HG03439 (cell line): ENCODE measurements around the gene EMC8.
"Not testable (repeated sequence)": the region's sequence is repeated elsewhere in the genome, so short reads cannot be mapped to it uniquely, and the experiment has no call there.

Experiments used
- ATAC-seq: cut with Tn5 transposase; IDR thresholded peaks from one replicate; pipeline ENCODE4 v1.9.1; 2021; ENCODE audit warnings: mild to moderate bottlenecking, moderate library complexity; ENCODE audit not compliant: unreplicated experiment

The EMC8 gene

GRCh38 chr16:85816159-85816558 lies 16.8 kb upstream of the EMC8 start:
- ATAC-seq = no peak

GRCh38 chr16:85812811-85813700 lies 13.7 kb upstream of the EMC8 start:
- no peak for ATAC-seq

DNA sequence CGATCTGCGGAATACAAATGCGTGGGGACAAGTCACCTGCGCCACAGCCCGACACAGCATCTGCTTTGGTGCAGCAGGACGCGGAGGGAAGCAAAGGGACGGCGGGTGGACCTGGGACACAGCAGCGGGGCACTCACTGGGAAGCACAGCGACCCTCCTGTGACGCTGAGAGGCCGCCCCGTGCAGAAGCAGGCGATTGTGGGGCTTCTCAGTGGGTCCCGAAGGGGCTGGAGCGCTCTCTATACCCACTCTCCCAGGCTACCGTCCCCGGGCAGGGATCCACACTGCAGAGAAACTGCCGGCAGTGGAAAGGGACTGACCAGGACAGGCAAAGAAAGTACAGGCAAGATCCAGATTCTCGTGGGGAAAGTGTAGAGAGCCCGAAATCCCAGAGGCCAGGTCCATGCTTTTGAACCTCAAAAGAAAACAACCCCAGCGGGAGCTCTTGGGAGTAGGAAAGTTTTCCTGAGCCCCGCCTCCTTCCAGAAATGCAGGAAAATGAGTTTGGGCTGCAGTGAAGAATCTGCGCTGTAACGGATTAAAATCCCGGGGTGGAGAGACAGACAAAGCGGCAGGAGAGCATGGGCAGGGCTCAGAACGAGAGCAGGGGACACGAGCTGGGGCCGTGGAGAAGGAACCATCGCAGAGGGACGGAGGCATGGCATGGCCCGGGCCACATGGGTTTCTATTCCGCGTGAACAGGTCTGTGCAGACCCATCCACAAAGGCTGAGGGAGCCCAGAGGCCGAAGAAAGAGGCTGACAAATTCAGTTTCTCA lies 12.9 kb upstream of the EMC8 start:
- no peak for ATAC-seq

- no peak for ATAC-seq
Observed at GRCh38 chr16:85810742-85811115, 11.4 kb upstream of the EMC8 start.

- ATAC-seq = no peak
Observed at GRCh38 chr16:85810097-85810741, 10.9 kb upstream of the EMC8 start.

DNA sequence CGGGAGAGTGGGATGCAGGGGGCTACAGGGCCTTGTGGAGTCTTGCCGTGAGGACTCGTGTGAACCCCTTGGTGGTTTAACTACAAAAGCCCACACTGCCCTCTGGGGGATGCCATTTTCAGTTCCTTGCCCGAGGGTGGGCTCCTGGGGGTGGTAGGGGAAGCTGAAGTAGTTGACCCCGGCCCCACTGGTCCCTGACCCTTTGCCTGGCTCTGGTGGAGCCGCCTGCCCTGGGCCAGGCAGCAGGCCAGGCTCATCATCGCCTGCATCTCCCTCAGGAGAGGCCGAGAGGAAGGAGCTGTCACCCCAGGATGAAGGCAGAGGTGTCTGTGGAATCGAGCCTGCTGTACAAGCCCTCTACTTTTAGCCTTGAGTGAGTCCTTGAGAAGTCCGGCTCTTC lies 10.3 kb upstream of the EMC8 start:
- no peak for ATAC-seq

GRCh38 chr16:85808926-85809325 lies 9.6 kb upstream of the EMC8 start:
- no peak for ATAC-seq

DNA sequence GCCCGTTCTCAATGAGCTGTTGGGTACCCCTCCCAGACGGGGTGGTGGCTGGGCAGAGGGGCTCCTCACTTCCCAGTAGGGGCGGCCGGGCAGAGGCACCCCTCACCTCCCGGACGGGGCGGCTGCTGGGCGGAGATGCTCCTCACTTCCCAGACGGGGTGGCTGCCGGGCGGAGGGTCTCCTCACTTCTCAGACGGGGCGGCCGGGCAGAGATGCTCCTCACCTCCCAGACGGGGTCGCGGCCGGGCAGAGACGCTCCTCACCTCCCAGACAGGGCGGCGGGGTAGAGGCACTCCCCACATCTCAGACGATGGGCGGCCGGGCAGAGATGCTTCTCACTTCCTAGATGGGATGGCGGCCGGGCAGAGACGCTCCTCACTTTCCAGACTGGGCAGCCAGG lies 8.8 kb upstream of the EMC8 start:
- not testable (repeated sequence) for ATAC-seq

- ATAC-seq = not testable (repeated sequence)
Observed at GRCh38 chr16:85807340-85807739, 8.0 kb upstream of the EMC8 start.

- no peak for ATAC-seq
Observed at GRCh38 chr16:85806539-85806938, 7.2 kb upstream of the EMC8 start.

DNA sequence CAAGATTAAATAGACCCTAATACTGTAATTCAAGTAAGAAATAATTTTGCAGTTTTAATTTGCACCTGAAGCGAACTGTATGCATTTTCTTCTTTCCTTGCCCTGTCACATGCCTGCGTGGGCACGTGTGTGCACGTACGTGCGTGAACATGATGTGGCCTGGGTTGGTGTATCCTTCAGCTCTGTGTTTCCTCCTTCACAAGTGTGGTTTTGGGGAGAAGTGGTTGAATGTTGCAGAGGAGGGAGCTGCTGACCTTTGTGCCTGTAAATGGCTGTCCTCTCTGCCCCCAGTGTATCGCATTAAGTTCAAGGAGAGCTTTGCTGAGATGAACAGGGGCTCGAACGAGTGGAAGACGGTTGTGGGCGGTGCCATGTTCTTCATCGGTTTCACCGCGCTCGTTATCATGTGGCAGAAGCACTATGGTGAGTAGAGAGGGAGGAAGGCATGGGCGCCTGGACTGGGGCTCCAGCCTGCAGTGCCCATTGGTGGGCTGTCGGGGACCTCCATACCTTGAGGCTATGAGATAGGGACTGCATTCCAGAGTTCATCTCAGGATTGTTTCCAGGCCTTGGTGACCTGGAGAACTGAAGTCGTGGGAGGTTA lies 6.2 kb upstream of the EMC8 start:
- no peak for ATAC-seq

DNA sequence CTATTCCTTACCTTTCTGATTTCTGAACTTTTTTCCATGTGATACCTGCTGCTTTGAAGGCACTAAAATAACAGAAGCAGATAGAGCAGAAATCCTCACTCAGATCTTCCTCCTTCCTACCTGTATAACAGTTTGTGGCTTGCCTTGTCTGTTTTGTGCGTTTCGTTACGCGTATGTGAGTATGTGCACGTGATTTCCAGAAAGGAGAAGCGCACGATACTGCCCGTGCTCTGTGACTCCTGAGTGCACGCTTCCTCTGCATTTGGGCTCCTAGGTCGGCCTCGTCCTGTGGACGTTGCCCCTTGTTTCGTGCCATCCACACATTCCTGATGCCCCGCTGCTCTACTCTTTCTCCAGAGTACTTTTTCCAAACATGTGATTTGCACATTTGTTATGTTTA lies 4.2 kb upstream of the EMC8 start:
- ATAC-seq = no peak

DNA sequence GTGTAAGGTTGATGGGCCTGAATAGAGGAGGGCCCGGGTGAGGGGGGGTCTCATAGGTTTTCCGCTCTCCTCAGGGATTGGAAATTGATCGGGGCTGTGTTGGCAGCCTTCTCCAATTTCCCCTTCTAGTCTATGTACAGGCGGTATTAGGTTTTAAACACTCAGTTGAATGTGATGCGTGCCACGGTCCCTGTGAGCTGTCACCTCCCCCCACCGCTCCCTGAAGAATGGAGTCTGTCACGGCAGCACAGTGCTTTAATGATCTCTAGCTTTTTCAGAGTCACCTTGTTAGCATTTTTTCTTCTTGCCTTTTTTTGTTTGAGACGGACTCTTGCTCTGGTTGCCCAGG lies 951 bp upstream of the EMC8 start:
- peak; percentile 15 for ATAC-seq

GRCh38 chr16:85798901-85799496 lies 345 bp downstream of the EMC8 start:
- ATAC-seq = peak; percentile 28

- no peak for ATAC-seq
Observed at GRCh38 chr16:85798283-85798776, 1.0 kb downstream of the EMC8 start.

- ATAC-seq = no peak
Observed at GRCh38 chr16:85796599-85796998, 2.7 kb downstream of the EMC8 start.

DNA sequence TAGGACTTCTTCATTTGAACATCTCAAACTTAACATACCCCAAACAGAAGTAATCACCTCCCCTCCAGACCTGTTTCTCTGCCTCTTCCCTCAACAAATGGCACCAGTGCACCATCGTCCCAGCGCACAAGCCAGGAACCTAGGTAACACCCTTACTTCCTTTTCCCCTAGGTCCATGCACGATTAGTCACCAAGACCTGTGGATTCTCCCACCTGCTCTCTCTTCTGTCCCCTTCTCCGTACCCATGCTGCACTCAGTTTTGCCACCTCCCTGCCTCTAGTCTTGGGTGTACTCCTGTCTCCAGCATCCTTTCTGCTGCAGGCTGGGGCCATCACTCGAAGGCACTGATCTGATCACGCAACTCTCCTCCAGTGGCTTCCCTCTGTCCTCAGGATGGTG lies 3.2 kb downstream of the EMC8 start:
- ATAC-seq = no peak

GRCh38 chr16:85794696-85795095 lies 4.6 kb downstream of the EMC8 start:
- no peak for ATAC-seq

- ATAC-seq = no peak
Observed at GRCh38 chr16:85793662-85794298, 5.6 kb downstream of the EMC8 start.

DNA sequence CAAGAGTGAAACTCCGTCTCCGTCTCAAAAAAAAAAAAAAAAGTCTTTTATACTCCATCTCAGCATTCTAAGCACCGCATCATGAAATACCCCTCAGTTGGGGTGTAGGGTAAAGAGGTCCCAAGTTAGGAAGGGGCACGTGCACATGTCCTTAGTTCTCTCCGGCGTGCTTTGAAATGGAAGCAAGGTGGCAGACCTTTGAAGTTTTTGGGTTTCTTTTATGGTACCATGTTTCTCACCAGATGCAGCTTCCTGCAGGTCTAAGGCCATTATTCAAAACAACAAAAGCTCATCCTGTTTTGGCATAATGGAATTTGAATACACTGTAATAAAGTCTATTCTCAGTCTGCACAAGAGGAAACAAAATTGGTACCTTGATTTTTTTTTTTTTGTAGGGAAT lies 9.6 kb downstream of the EMC8 start:
- ATAC-seq = no peak
